Fibroblast of mammary gland (primary cell): Measurements from ENCODE around the gene TTYH3.

Source experiments
- DNase-seq: peaks from one replicate; pipeline ENCODE4 v3.0.0-alpha.2; 2010; ENCODE audit warnings: low read depth
- H3K4me3 ChIP-seq: 2 replicates; pipeline ENCODE4 v1.5.1; 2011; ENCODE audit warnings: low read depth, mild to moderate bottlenecking, low read length, moderate library complexity; ENCODE audit not compliant: control insufficient read depth
- CTCF ChIP-seq: conservative IDR thresholded peaks from 2 replicates; pipeline ENCODE4 v1.5.1; 2011; ENCODE audit warnings: low read depth, low read length, inconsistent platforms; ENCODE audit not compliant: control insufficient read depth, insufficient read depth

Gene TTYH3

GRCh38 chr7:2612445-2613097 lies 19.2 kb upstream of the TTYH3 start:
- H3K4me3 ChIP-seq: no peak overlapping the region
- TF ChIP-seq CTCF: no peak
- no peak for DNase-seq

GRCh38 chr7:2613098-2613930 lies 18.5 kb upstream of the TTYH3 start:
- no peak for DNase-seq
- H3K4me3 ChIP-seq: no peak overlapping the region
- no peak for TF ChIP-seq CTCF

- DNase-seq: peak; percentile 55
- H3K4me3 ChIP-seq: no peak overlapping the region
- TF ChIP-seq CTCF: no peak
These were observed 17.7 kb upstream of the TTYH3 start for GRCh38 chr7:2613931-2614600.

- no peak for DNase-seq
- no peak for TF ChIP-seq CTCF
- H3K4me3 ChIP-seq: no peak overlapping the region
These were observed 17.0 kb upstream of the TTYH3 start for GRCh38 chr7:2614631-2615330.

GRCh38 chr7:2616387-2617324 lies 15.1 kb upstream of the TTYH3 start:
- no peak for DNase-seq
- no peak for TF ChIP-seq CTCF
- H3K4me3 ChIP-seq: no peak overlapping the region
